GM12878 (cell line): ENCODE data around the gene SLC11A2.

Source experiments
- TF ChIP-seq, protein P1 (sequence below), 3 experiments: IDR thresholded peaks in 2 of 3; conservative IDR thresholded peaks in 1 of 3; 2 replicates each; pipeline ENCODE4 v1.5.1; 2011; ENCODE audit warnings: low read depth in 3 of 3, low read length in 3 of 3, mild to moderate bottlenecking in 3 of 3, control low read depth in 2 of 3, moderate library complexity in 2 of 3, inconsistent platforms in 1 of 3, mixed read lengths in 1 of 3; ENCODE audit not compliant: control insufficient read depth in 2 of 3, insufficient read depth in 1 of 3; ENCODE audit errors: extremely low read depth in 1 of 3
- TF ChIP-seq, protein P2 (sequence below): fragments of 450-650 bp; IDR thresholded peaks from 2 replicates; pipeline ENCODE4 v1.6.1; 2017; ENCODE audit warnings: mild to moderate bottlenecking

GRCh38 chr12:50934981-50935807 is 91.0 kb downstream of the SLC11A2 start:
- TF ChIP-seq, protein P1, sequence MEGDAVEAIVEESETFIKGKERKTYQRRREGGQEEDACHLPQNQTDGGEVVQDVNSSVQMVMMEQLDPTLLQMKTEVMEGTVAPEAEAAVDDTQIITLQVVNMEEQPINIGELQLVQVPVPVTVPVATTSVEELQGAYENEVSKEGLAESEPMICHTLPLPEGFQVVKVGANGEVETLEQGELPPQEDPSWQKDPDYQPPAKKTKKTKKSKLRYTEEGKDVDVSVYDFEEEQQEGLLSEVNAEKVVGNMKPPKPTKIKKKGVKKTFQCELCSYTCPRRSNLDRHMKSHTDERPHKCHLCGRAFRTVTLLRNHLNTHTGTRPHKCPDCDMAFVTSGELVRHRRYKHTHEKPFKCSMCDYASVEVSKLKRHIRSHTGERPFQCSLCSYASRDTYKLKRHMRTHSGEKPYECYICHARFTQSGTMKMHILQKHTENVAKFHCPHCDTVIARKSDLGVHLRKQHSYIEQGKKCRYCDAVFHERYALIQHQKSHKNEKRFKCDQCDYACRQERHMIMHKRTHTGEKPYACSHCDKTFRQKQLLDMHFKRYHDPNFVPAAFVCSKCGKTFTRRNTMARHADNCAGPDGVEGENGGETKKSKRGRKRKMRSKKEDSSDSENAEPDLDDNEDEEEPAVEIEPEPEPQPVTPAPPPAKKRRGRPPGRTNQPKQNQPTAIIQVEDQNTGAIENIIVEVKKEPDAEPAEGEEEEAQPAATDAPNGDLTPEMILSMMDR (IDR thresholded peaks at IDR 0.05 in 2 of 3, conservative IDR thresholded peaks at IDR 0.05 in 1 of 3; ENCODE audit: control insufficient read depth in 2 of 3, extremely low read depth in 1 of 3, insufficient read depth in 1 of 3, low read depth in 3 of 3, low read length in 3 of 3) = no peak
- TF ChIP-seq, protein P2, sequence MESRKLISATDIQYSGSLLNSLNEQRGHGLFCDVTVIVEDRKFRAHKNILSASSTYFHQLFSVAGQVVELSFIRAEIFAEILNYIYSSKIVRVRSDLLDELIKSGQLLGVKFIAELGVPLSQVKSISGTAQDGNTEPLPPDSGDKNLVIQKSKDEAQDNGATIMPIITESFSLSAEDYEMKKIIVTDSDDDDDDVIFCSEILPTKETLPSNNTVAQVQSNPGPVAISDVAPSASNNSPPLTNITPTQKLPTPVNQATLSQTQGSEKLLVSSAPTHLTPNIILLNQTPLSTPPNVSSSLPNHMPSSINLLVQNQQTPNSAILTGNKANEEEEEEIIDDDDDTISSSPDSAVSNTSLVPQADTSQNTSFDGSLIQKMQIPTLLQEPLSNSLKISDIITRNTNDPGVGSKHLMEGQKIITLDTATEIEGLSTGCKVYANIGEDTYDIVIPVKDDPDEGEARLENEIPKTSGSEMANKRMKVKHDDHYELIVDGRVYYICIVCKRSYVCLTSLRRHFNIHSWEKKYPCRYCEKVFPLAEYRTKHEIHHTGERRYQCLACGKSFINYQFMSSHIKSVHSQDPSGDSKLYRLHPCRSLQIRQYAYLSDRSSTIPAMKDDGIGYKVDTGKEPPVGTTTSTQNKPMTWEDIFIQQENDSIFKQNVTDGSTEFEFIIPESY = no peak
